Right ventricle myocardium superior (tissue), 1 donor: ENCODE data around the gene CD109. TPM values are rescaled to one million over a fixed set of nuclear protein-coding genes. Genes with fewer than 3 reads are reported as not detected.
"Not testable (repeated sequence)": the region's sequence is repeated elsewhere in the genome, so short reads cannot be mapped to it uniquely, and the experiment has no call there.

Experiments
- ATAC-seq: fragments of 200-7000 bp; cut with Tn5 transposase; one replicate; pipeline ENCODE4 v1.9.1; 2020; ENCODE audit warnings: mild to moderate bottlenecking; ENCODE audit not compliant: poor library complexity
- DNase-seq: peaks from one replicate; pipeline ENCODE4 v3.0.0-alpha.2; 2020
- intact Hi-C: fragments of 100-400 bp; cut with DNase I; formaldehyde crosslinking; loops from one replicate; pipeline ENCODE4 v1.11.2; 2022
- total RNA-seq: library from RNA; stranded (reverse); fragmentation: NEBNext Ultra II Directional; extraction: Animal tissue kit (Norgen Biotek cat#: 25700); gene quantifications from one replicate; pipeline ENCODE4 v1.2.1, GENCODE V29; 2021
- donor health status: DM: no; HTN: yes; CAD: no; lungs with severe emphysema.

CD109 gene
- total RNA-seq, 1 donor from 2014 or later: 6.7 TPM

DNA sequence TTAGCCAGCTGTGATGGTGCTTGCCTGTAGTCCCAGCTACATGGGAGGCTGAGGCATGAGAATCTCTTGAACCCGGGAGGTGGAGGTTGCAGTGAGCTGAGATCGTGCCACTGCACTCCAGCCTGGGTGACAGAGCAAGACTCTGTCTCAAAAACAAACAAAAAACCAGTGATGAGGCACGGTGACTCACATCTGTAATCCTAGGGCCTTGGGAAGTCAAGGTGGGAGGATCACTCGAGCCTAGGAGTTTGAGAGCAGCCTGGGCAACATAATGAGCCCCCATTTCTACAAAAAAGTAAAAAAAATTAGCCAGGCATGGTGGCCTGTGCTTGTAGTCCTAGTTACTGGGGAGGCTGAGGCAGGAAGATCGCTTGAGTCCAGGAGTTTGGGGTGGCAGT is 19.1 kb downstream of the CD109 start:
- not testable (repeated sequence) for ATAC-seq

DNA sequence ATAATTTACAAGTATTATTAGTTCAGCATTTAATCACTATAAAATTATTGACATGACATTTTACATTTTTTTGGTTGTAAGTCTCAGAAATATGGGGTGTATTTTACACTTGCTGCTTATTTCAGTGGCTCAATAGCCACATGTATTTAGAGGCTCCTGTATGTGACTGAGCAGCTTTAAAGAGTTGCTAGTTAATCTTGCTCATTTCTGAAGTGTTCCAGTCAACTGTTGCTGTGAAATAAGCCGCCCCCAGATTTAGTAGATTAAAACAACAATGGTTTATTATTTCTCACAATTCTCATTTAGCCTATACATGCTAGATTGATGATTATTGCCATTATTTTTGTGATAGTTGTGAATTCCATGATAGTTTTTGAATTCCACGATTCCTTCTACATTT is 23.0 kb downstream of the CD109 start:
- intact Hi-C loops: no loop called here
- ATAC-seq (no peak), DNase-seq (no peak)

More for the DNA sequence above, 19.1 kb downstream of the CD109 start:
- intact Hi-C loops, DNase-seq: not testable (repeated sequence)

DNA sequence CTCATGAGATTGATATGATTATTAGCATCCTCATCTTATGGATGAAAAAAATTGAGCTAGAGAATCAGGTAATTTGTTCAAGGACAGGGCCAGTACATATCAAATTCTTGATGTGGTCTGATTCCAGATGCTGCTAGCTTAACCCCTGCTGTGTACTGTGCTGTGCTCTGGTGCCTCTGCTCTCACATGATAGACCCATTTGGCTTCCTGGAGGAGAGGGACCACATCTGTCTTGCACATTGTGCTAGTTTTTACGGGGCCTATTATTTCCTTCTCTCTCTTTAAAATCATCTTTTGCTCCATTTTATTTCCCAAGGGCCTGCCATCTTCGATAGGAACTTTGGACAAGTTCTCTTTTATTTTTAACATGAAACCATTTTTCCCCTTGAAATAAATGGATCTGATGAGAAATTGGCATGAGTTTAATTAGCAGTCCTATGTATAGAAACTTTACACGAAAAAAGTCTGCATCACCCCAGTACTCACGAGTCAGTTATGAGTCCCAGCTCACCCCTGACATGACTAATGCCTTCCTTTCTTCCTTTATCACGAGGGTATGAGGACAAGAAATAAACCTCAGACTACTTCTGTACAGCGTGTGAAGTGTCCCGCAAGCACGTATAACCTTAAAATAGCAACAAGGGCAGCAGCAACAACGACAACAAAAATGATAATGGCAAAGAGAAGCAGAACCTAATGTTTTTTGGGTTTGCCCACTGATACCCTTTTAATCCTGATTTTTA is 26.5 kb downstream of the CD109 start:
- intact Hi-C loops: no loop called here
- ATAC-seq (peak; percentile 93), DNase-seq (no peak)

DNA sequence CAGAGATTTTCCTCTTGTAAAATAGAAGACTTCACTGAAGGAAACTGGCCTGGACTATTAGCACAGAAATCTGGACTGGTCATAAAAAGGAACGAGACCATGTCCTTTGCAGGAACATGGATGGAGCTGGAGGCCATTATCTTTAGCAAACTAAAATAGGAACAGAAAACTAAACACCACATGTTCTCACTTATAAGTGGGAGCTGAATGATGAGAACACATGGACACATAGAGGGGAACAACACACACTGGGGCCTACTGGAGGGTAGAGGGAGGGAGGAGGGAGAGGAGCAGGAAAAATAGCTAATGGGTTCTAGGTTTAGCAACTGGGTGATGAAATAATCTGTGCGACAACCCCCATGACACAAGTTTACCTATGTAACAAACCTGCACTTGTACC is 27.5 kb downstream of the CD109 start:
- peak; percentile 84 for ATAC-seq
- intact Hi-C loops, DNase-seq: not testable (repeated sequence)

DNA sequence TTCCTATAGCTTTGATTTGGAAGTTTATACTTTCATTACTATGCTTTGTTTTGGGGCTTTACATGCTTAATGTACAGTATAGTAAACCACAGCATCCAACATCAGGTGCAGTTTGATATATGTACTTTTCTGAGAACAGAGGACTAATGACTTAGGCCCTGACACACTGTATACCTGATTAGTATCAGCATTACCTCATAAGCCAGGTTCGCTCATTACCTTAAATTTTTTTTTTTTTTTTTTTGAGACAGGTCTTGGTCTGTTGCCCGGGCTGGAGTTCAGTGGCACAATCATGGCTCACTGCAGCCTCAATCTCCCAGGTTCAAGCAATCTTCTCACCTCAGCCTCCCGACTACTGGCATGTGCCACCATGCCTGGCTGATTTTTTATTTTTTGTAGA is 28.4 kb downstream of the CD109 start:
- intact Hi-C loops: no loop called here
- DNase-seq (no peak), ATAC-seq (no peak)

DNA sequence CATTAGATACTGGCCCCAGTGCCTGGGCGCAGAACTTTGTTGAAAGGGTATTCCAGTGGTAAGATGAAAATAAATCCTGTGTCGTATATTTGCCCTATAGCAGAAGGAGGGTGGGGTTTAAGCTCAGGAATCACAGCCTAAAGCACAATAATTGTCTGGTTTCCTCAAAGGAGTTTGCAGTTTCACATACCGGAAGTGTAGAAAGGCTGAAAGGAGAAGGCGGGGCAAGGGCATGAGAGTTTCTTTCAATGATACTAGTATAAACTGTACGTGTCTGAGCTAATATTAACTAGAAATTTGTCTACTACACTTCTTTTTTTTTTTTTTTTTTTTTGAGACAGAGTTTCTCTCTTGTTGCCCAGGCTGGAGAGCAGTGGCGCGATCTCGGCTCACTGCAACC is 29.2 kb downstream of the CD109 start:
- intact Hi-C loops, DNase-seq: not testable (repeated sequence)
- ATAC-seq: peak; percentile 9

DNA sequence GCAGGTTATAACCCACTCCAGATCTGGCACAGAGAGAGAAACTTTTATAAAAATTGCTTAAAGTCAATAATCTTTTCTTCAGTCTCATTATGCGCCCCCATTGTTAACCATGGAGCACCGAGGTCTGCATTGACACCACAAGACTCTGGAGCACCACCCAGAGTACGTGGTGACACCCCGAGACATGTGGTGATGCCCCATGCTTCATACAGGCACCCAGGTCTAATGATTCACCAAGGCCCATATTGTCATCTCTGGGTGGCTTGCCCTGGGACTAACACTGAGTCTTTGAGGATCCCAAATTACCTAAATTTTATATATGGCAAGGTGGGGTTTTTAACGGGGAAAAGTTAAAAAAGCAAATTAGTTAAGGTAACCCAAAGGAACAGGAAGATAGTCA is 31.1 kb downstream of the CD109 start:
- intact Hi-C loops: no loop called here
- no peak for DNase-seq
- ATAC-seq: no peak

DNA sequence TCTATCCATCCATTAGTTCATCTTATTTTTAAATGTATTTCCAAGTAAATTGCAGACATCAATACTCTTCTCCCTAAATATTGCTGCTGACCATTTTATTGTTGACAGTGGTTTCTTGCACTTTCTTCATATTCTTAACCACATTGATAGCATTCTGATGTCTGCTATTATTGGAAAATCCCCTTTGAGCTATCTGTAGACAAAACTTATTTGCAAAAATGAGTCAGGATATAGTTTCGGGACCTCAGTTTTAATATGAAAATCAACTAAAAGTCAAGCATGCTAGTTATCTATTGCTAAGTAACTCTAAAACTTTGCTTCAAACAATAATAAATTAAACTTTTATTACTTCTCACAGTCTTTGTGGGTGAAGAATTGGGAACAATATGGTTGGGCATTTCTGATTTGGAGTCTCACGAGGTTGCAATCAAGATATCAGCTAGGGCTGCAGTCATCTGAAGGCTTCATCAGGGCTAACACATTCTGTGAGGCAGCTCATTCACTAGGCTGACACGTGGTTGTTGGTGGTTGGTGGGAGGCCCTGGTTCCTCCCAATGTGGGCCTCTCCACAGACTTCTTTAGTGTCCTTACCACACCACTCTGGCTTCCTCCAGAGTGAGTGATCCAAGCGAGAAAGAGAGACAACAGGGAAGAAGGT is 32.7 kb downstream of the CD109 start:
- no peak for DNase-seq
- intact Hi-C loops: no loop called here
- ATAC-seq: no peak

DNA sequence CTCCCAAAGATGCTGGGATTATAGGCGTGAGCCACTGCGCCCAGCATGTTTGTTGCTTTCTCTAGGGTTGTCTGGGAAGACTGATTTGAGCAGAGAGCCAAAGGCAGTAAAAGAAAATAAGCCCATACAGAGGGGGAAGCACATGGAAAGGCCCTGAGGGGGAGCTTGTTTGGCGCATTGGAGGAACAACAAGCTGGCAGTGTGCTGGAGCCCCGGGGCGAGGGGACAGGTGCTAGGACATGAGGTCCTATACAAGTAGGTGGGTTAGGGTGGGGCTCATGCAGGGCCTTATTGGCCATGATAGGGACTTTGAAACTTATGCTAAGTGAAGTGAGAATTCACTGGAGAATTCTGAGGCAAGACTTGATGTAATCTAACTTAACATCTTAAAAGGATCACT is 35.3 kb downstream of the CD109 start:
- intact Hi-C loops: loop anchor here (10.0 kb wide), 1 partner anchor 216 kb away; no protein-coding TSS in a partner anchor
- DNase-seq (no peak), ATAC-seq (no peak)

DNA sequence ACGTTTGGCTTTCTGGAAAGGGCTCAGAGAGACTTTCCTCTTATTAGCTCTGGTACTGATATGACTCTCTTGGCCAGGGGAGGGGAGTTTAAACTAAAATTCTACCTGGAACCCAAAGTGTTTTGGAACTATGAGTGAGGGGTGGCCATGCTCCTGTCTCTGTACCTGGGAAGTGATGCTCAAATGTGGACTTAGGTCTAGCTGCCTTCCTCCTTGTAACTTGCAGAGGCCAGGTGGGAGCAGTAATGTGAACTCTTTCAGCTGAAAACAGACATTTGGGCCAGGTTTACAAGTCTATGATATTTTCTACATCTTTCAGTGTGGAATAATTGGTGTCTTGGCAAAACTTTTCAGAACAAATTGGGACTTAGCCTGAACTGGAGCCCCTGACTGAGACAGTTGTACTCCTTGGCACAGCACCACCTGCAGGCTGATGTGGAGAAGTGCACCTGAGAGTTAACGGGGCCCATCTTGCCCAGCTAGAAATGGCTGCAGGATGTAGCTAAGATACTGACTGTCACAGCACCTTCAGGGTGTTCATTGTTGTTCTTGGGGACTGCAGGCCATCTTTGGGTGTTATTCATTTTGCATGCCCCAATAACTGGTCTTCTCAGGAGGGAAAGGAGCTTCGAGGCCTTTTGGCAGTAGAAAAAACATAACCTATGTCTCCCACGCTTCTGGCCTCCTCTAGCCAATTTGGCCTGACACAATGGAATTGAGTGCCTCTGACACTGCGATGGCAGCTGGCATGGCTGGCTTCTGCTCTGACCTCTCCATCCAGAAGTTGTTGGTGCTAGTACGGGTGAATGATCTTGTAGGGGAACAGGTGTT is 37.1 kb downstream of the CD109 start:
- ATAC-seq: peak; percentile 95
- peak; percentile 58 for DNase-seq
- intact Hi-C loops: loop anchor here (2.0 to 10.0 kb wide), 2 partner anchors 58 to 218 kb away; no protein-coding TSS in a partner anchor

DNA sequence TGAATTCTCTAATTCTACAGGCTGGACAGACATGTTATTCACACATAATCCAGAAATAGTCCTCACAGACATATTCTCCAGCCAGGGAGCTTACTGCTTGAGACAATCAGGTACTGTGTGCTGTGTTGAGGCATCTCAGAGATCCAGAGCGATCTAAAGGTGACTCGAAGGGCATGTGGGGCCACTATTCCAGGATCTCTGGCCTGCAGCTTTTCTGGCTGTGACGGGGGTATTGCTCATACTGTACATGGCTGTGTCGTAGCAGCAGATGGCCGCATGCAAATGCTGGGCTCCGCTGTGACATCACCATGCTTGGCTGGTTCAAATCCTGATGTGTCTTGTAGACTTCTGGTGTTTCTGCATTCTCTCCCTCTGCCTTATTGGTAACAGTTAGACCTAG is 37.8 kb downstream of the CD109 start:
- no peak for DNase-seq
- intact Hi-C loops: loop anchor here (2.0 to 10.0 kb wide), 2 partner anchors 59 to 219 kb away; no protein-coding TSS in a partner anchor
- no peak for ATAC-seq

DNA sequence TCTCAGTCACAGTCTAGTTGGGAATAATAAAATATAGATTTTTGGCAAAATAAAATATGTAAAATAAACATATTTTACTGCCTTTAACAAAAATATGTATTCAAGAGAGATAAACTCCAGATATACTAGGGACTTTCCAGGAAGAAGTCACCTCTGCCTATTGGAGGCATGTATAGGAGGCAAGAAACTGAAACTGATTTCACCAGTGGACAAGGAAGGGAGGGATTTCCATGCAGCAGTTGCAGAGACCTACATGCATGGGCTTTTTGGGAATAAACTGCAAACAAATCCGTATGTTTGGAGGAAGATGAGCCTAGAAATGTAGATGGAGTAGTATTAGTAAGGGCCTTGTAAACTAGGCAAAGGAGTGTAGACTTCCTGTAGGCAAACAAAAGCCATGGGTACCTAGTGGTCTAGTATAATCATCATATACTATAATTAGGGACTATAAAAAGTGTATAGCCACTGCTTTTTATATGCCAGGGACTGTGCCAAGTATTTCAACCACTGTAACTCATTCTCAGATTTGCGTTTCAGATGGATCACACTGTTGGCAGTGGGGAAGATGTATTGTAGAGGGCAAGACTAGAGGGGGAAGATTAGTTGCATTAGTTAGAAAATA is 38.9 kb downstream of the CD109 start:
- intact Hi-C loops: loop anchor here (10.0 kb wide), 1 partner anchor 220 kb away; no protein-coding TSS in a partner anchor
- DNase-seq: no peak
- ATAC-seq: no peak

DNA sequence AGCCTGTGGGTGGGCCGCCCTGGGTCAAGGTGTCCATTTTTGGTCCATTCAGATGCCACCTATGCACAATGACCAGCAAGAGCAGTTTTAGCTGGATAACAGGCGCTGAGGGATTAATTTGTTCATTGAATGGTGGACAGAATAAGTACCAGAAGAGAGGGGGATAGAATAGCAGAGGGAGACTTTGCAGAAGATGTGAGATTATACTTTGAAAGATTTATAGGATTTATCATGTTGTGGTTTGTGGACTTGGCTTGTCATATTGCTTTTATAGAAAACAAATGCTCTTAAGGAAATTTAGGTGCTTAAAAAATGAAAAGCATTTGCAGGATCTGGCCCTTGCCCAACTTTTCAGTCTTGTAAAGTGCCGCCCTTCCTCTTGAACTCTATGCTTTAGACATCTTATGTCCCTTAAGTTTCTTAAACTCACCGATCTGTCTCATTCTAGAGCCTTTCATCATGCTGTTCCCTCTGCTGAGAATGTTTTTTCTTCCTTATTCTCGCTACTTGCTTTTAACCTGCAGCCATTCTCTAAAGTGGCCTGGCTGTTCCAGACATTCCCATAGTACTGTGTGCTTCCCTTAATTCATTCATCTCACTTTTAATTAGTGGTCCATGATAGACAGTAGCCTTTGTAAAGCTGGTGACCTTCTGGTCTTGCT is 42.5 kb downstream of the CD109 start:
- intact Hi-C loops: loop anchor here (10.0 kb wide), 1 partner anchor 224 kb away; no protein-coding TSS in a partner anchor
- ATAC-seq (no peak), DNase-seq (no peak)

DNA sequence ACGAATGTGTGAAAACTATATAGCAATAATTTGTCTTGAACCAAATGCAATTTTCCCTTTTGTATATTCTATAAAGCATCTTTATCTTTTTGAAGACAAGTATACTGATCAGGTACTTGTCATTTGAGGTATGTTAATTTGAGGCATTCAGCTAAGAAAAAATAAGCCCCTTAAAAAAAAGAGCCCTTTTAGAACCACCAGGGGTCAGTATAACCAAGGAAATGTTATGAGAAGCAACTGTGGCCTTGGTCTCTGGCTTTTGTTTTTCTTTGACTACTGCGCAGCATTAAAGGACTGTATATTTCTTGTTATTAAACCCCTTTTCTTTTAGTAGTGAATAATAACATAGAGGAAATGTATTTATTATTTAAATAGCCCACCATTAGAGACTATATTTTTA is 43.1 kb downstream of the CD109 start:
- ATAC-seq (peak; percentile 73), DNase-seq (no peak)
- intact Hi-C loops: loop anchor here (10.0 kb wide), 1 partner anchor 224 kb away; no protein-coding TSS in a partner anchor

DNA sequence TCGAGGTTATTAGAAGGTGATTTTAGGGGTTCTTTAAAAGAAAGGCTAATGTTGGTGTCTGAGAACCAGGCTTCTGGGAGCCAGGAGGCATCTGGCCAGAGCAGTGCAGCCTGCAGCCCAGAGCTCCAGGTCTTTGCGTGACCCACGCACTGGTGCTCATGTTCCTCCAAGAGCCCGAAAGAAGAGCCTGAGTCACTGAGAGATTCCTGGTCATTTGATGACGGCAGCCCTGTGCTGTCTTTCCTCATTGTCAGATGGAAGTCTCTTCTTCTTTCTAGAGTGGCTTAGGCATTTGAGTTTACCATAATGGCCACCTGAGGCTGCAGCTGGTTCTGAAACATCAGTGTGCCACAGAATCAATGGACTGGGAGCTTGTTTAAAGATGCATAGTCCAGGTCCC is 46.4 kb downstream of the CD109 start:
- no peak for ATAC-seq
- intact Hi-C loops: no loop called here

DNA sequence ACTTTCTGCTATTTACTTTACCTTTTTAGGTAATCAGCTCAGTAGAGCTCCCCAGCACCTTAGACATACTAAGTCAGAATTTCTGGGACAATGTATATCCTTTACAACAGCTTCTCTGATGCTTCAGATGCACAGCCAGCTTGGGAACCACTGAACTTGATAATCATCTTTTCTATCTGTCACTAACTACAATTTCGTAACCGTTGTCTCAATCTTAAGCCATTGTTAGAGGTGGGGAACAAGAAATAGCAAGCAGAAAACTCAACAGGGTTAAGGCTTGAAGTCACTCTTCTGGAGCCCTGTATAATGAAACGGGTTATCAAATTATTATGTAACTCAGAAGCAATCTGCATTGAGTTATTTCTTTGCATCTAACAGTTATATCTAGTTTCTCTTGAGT is 47.1 kb downstream of the CD109 start:
- ATAC-seq (no peak), DNase-seq (no peak)
- intact Hi-C loops: no loop called here

More for the DNA sequence above, 46.4 kb downstream of the CD109 start:
- no peak for DNase-seq

DNA sequence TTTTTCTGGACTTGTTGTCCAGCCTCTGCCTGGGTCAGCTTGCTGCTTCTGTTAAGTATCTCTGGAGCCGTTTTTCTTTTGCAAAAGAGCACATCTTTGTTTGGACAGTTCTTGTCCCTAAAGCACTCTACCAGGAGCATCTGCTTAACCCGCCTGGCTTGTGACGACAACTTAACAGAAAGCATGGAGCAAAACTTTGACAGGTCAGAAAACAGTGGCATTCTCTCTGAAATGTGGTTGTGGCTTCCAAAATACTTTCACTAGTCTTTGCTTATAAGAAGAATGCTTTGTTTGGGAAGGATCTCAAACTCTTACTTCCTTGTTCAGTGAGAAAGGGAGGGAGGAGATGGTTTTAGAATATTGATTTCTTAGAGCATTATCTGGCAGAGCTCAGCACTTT is 47.6 kb downstream of the CD109 start:
- no peak for DNase-seq
- intact Hi-C loops: no loop called here
- no peak for ATAC-seq

DNA sequence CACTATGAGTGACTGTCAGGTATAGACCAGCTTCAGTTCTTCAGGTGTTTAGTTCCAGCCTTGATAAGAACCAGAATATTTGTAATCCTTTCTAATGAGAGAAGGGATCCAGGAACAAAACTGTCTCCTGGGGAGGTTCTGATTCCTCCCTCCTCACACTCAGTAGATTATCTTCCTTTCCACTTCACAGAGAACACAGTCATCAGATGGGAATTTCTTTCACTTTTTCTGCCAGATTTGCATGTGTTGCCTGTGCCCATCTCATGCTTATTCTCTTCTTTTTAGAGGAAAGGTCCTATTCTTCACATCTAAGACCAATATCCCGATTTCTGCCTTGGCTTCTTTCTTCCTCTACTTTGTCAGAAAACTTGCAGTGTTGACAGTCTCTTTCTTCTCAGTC is 50.8 kb downstream of the CD109 start:
- DNase-seq (no peak), ATAC-seq (no peak)
- intact Hi-C loops: no loop called here
